ENCODE results near the gene ACSM2B.
"Not testable (repeated sequence)": the region's sequence is repeated elsewhere in the genome, so short reads cannot be mapped to it uniquely, and the experiment has no call there.

GRCh38 chr16:20592780-20593179, 16.6 kb upstream of the ACSM2B start:
- TF ChIP-seq EZH2 (IDR thresholded peaks at IDR 0.05; ENCODE audit: borderline replicate concordance, low read length): not testable (repeated sequence)
- TF ChIP-seq, protein P1, sequence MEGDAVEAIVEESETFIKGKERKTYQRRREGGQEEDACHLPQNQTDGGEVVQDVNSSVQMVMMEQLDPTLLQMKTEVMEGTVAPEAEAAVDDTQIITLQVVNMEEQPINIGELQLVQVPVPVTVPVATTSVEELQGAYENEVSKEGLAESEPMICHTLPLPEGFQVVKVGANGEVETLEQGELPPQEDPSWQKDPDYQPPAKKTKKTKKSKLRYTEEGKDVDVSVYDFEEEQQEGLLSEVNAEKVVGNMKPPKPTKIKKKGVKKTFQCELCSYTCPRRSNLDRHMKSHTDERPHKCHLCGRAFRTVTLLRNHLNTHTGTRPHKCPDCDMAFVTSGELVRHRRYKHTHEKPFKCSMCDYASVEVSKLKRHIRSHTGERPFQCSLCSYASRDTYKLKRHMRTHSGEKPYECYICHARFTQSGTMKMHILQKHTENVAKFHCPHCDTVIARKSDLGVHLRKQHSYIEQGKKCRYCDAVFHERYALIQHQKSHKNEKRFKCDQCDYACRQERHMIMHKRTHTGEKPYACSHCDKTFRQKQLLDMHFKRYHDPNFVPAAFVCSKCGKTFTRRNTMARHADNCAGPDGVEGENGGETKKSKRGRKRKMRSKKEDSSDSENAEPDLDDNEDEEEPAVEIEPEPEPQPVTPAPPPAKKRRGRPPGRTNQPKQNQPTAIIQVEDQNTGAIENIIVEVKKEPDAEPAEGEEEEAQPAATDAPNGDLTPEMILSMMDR (IDR thresholded peaks at IDR 0.05; ENCODE audit: low read length): not testable (repeated sequence)

Data from OCI-LY1 (cell line).